Islet precursor cell (in vitro differentiated cells): ENCODE results near the gene NANOG.
"Not testable (repeated sequence)": the region's sequence is repeated elsewhere in the genome, so short reads cannot be mapped to it uniquely, and the experiment has no call there.

Experiments
- DNase-seq: peaks from one replicate; pipeline ENCODE4 v3.0.0-alpha.2; 2018

The NANOG gene

DNA sequence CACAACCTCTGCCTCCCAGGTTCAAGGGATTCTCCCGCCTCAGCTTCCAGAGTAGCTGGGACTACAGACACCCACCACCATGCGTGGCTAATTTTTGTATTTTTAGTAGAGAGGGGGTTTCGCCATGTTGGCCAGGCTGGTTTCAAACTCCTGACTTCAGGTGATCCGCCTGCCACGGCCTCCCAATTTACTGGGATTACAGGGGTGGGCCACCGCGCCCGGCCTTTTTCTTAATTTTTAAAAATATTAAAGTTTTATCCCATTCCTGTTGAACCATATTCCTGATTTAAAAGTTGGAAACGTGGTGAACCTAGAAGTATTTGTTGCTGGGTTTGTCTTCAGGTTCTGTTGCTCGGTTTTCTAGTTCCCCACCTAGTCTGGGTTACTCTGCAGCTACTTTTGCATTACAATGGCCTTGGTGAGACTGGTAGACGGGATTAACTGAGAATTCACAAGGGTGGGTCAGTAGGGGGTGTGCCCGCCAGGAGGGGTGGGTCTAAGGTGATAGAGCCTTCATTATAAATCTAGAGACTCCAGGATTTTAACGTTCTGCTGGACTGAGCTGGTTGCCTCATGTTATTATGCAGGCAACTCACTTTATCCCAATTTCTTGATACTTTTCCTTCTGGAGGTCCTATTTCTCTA, at the start of gene NANOG:
TSS of gene NANOG (plus strand) at position 519 of the 645 bp plus-strand sequence. CDS start 213 bp downstream, outside the sequence.
- not testable (repeated sequence) for DNase-seq

- no peak for DNase-seq
These were observed 42.0 kb upstream of the NANOG start, which contains the start of gene CLEC4C for GRCh38 chr12:7747246-7747645. Gene CLEC4C, minus strand, starts transcription at chr12:7747375. Its CDS starts 27 bp downstream, at chr12:7747348.

- peak; percentile 75 for DNase-seq
These were observed 40.4 kb upstream of the NANOG start for GRCh38 chr12:7748852-7749251.

- no peak for DNase-seq
These were observed 39.8 kb upstream of the NANOG start for GRCh38 chr12:7749442-7749841.

GRCh38 chr12:7750350-7750749, 38.9 kb upstream of the NANOG start:
- DNase-seq, result no peak

DNA sequence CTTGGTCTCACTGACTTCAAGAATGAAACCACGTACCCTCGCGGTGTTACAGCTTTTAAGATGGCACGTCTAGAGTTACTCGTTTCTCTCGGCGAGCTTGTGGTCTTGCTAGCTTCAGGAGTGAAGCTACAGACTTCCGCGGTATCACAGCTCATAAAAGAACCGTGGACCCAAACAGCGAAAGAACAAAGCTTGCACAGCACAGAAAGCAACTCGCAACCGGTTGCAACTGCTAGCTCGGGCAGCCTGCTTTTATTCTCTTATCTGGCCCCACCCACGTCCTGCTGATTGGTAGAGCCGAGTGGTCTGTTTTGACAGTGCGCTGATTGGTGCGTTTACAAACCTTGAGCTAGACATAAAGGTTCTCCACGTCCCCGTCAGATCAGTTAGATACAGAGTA, 37.8 kb upstream of the NANOG start:
- DNase-seq, result no peak

DNA sequence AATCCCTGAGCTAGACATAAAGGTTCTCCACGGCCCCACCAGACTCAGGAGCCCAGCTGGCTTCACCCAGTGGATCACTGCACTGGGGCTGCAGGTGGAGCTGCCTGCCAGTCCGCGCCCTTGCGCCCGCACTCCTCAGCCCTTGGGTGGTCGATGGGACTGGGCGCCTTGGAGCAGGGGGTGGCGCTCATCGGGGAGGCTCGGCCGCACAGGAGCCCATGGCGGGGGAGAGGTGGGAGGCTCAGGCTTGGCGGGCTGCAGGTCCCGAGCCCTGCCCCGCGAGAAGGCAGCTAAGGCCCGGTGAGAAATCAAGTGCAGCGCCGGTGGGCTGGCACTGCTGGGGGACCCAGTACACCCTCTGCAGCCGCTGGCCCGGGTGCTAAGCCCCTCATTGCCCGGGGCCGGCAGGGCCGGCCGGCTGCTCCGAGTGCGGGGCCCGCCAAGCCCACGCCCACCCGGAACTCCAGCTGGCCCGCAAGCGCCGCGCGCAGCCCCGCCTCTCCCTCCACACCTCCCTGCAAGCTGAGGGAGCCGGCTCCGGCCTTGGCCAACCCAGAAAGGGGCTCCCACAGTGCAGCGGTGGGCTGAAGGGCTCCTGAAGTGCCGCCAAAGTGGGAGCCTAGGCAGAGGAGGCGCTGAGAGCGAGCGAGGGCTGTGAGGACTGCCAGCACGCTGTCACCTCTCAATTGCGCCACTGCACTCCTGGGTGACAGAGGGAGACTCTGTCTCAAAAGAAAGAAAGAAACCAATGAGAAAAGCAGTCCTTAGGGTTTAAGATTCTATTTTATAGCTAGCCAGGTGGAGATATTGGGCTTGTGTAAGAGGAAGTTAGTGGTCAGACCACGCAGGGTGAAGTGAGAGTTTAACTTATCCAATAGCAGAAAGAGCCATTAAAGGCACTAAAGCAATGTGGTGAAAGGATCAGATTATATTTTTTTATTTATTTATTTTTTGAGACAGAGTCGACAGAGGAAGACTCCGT, 37.0 kb upstream of the NANOG start:
- not testable (repeated sequence) for DNase-seq

DNA sequence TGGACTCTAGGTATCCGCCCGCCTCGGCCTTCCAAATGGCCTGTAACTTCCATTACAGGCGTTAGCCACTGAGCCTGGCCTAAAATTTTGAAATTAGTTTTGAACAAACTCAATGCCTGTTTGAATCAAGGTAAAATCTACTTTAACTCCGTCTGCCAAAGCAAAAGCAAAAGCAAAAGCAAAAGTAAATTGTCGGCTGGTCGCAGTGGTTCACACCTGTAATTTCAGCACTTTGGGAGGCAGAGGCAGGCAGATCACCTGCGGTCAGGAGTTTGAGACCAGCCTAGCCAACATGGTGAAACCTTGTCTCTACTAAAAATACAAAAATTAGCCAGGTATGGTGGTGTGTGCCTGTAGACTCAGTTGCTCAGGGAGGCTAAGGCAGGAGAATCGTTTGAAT, 33.5 kb upstream of the NANOG start:
- DNase-seq, result not testable (repeated sequence)

DNA sequence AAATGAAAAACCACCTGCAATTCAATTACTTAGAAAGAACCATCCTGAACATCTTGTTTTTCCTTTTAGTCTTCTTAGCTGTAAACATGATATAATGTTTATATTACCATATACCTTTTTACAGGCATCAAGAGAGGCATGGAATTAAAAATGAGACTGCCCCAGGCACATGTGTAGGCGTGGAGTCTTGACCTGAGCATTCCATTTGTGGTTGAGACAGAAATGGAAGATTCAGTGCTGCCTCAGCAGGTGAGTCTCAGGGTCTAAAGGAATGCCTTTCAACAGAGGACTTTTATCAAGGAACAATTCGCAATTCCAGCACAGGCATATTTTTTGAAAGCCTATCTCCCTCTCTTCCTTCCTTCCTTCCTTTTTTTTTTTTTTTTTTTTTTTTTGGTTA, 32.2 kb upstream of the NANOG start:
- DNase-seq, result no peak

DNA sequence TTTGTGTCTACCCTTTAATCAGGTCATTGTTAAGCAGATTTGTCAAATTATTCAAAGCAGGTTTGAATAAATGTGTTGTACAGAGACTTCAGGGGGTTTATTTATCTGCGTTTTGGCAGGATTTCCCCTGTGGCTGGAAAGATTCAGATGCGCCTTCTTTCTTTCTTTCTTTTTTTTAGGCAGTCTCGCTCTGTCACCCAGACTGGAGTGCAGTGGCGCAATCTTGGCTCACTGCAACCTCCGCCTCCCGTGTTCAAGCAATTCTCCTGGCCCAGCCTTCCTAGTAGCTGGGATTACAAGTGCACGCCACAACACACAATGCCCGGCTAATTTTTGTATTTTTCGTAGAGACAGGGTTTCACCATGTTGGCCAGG, 30.4 kb upstream of the NANOG start:
- DNase-seq, result no peak

DNA sequence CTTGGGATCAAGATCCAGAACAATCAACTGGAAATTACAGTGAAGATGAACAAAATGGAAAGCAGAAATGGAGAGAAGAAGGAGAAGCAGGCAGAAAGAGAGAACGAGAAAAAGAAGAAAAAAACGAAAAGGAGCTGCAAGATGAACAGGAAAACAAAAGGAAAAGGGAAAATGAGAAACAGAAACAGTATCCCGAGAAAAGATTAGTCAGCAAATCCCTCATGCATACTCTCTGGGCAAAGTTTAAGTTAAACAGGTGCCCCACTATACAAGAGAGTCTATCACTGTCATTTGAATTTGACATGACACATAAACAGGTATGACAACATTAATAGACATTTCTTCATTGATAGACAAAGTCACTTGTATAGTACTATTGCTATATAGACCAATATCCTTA, 19.2 kb upstream of the NANOG start:
- no peak for DNase-seq

GRCh38 chr12:7781274-7781673, 7.9 kb upstream of the NANOG start:
- DNase-seq, result no peak

DNA sequence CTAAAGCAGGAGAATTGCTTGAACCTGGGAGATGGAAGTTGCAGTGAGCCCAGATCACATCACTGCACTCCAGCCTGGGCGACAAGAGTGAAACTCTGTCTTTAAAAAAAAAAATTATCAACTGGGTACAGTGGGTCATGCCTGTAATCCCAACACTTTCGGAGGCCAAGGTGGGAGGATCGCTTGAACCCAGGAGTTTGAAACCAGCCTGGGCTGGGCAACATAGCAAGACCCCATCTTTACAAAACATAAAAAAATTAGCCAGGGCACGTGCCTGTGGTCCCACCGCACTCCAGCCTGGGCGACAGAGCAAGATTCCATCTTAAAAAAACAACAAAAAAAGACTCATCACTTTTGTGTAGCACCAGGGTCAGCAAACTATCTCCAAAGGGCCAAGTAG, 7.1 kb upstream of the NANOG start:
- DNase-seq, result no peak

GRCh38 chr12:7783433-7783832, 5.8 kb upstream of the NANOG start:
- DNase-seq, result not testable (repeated sequence)

- no peak for DNase-seq
These were observed 4.5 kb upstream of the NANOG start for GRCh38 chr12:7784701-7785100.

GRCh38 chr12:7787574-7788293, 1.5 kb upstream of the NANOG start:
- DNase-seq, result no peak

- DNase-seq, result peak; percentile 58
These were observed 925 bp upstream of the NANOG start for GRCh38 chr12:7788294-7788660.

GRCh38 chr12:7793211-7793610, 4.0 kb downstream of the NANOG start:
- DNase-seq, result no peak

DNA sequence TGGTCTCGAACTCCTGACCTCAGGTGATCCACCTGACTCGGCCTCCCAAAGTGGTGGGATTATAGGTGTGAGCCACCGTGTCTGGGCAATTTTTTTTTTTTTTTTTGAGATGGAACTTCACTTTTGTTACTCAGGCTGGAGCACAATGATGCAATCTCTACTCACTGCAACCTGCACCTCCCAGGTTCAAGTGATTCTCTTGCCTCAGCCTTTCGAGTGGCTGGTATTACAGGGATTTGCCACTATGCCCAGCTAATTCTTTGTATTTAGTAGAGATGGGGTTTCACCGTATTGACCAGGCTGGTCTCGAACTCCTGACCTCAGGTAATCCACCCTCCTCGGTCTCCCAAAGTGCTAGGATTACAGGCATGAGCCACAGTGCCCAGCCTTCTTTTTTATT, 8.1 kb downstream of the NANOG start:
- not testable (repeated sequence) for DNase-seq

- DNase-seq, result peak; percentile 69
These were observed 8.6 kb downstream of the NANOG start for GRCh38 chr12:7797698-7798398.

- DNase-seq, result not testable (repeated sequence)
These were observed 9.6 kb downstream of the NANOG start for GRCh38 chr12:7798750-7799308.

DNA sequence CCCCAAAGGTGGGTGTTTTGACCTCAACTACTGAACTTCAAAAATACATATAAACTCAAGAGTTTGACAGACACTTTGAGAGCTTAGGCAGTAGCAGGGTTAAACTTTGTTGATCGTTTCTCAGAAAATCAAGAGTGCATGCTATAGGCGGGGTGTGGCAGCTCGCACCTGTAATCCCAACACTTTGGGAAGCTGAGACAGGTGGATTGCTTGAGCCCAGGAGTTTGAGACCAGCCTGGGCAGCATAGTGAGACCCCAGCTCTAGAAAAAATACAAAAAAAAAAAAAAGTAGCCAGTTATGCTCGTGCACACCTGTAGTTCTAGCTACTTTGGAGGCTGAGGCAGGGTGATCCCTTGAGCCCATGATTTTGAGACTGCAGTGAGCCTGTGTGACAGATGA, 12.3 kb downstream of the NANOG start:
- no peak for DNase-seq
